ENCODE measurements around the gene AKAP1.

AKAP1 gene

GRCh38 chr17:57062865-57063264 is 22.2 kb upstream of the AKAP1 start:
- no peak overlapping the region for H3K4me3 ChIP-seq (replicated peaks; ENCODE audit: low read depth, low read length)
- no peak for TF ChIP-seq CTCF (IDR thresholded peaks at IDR 0.05; ENCODE audit: low read length, missing control alignments)
- no peak for DNase-seq (ENCODE audit: low read depth)

DNA sequence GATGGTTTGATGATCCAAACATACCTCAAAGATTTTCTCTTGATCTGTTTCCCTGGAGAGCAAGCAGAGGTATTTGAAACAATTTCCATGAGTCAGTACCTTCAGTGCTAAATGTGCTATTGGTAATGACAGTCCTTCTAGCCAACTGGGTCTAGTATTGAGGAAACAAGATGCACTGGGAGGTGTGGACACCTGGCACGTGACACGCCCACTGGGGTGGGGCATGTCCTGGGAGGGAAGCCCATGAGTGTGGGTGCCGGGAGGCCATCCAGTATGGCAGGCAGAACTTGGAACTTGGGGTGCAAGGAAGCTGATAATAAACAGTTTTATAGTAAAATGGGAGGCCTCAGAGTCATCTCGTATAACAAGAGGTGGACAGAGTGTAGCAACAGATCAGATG is 17.9 kb upstream of the AKAP1 start:
- DNase-seq (ENCODE audit: low read depth): no peak
- H3K4me3 ChIP-seq (replicated peaks; ENCODE audit: low read depth, low read length): no peak overlapping the region
- TF ChIP-seq CTCF (IDR thresholded peaks at IDR 0.05; ENCODE audit: low read length, missing control alignments): no peak

DNA sequence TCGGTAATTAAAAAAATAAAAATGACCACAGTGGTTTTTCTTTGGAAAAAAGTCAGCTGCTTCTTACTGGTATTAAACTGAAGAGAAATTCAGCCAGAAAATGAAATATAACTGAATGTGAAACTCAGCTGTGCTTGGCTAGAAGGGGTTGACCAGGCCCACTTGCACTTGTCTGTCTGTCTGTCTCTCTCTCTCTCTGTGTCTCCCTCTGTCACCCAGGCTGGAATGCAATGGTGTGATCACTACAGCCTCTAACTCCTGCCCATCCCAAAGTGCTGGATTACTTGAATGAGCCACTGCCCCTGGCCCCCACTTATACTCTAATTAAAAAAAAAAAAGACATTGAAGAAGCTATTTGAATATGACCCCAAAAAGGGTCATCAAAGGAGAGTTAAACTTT is 17.3 kb upstream of the AKAP1 start:
- DNase-seq (ENCODE audit: low read depth): no peak
- no peak for TF ChIP-seq CTCF (IDR thresholded peaks at IDR 0.05; ENCODE audit: low read length, missing control alignments)
- H3K4me3 ChIP-seq (replicated peaks; ENCODE audit: low read depth, low read length): no peak overlapping the region

- TF ChIP-seq CTCF (IDR thresholded peaks at IDR 0.05; ENCODE audit: low read length, missing control alignments): no peak
- no peak overlapping the region for H3K4me3 ChIP-seq (replicated peaks; ENCODE audit: low read depth, low read length)
- DNase-seq (ENCODE audit: low read depth): no peak
Observed at GRCh38 chr17:57068222-57068658, 16.8 kb upstream of the AKAP1 start.

DNA sequence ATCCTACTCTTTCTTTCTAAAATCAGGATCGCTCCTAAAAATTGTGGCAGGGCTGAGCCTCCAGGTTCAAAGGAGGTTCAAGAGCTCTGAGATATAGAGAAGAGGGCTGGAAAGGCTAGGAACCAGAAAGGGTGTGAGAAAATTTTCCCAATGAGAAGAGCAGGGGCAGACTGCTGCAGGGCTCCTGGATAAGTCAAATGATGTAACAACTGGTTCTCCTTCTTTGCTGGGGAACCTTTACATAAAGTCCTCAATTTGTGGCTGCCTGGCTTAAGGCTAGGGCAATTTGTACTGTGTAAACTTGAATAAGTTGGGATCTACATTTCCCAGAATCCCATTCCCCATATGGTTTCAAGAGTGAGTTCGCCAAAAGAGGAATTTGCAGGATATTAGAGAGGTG is 16.3 kb upstream of the AKAP1 start:
- no peak for TF ChIP-seq CTCF (IDR thresholded peaks at IDR 0.05; ENCODE audit: low read length, missing control alignments)
- no peak for DNase-seq (ENCODE audit: low read depth)
- H3K4me3 ChIP-seq (replicated peaks; ENCODE audit: low read depth, low read length): no peak overlapping the region

DNA sequence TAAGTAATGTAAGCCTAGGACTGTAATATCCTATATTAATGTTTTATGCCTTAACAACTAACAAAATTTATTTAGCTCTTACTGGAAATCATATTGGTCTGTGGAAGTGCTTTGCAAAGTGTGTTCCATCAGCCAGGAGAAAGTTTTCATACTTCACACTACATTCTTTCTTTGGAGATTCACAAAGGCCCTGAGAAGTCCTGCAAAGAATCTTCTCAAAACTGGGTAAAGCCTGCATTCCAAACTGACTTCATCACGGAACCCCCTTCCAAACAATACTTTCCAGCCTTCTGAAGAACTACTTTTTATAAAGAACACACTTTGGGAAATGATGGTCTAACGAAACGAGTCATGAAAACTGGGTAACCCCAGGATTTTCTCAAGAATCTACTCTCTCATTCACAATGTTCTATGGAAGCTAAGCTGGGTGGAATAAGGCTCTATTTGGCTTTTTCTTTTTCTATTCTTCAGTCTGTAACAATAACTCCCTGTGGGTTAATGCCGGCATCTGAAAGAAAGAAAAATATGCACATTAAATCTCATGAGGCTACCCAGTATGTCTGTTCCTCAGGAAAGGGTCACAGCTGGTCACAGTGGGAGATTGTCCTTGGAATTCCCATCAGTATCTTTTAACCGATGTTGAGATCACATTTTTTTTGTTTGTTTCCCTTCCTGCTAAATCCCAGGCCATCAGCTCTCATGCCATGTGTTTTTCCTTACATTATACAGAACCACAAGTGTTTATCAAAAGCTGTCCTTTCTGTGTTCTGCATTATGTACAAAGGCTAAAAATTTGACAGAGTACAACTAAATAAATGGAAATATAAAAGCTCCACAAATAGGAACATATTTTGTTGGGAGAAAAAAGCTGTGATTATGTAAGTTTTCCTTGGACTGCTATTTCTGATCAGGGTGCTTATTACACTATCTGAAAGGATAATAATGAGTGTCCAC is 12.8 kb upstream of the AKAP1 start:
- no peak for DNase-seq (ENCODE audit: low read depth)
- TF ChIP-seq CTCF (IDR thresholded peaks at IDR 0.05; ENCODE audit: low read length, missing control alignments): no peak
- H3K4me3 ChIP-seq (replicated peaks; ENCODE audit: low read depth, low read length): no peak overlapping the region

DNA sequence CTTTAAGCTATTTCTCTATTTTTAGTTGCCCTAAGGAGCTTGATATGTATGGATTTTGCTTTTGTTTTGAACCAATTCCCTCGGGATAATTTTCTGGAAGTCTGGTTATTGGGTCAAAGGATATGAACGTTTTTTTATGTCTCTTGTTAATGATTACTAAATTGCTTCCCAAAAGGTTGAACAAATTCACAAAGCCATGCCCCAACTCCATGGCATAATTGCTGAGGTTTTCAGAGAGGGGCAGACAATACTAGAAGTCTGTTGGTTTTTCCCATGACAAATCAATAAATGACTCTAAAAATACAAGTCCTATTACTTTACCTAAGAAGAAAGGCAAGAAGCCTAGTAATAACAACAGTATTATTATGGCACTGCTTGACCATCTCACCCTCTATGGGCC is 11.4 kb upstream of the AKAP1 start:
- TF ChIP-seq CTCF (IDR thresholded peaks at IDR 0.05; ENCODE audit: low read length, missing control alignments): no peak
- DNase-seq (ENCODE audit: low read depth): no peak
- H3K4me3 ChIP-seq (replicated peaks; ENCODE audit: low read depth, low read length): no peak overlapping the region

All from fibroblast of pulmonary artery (primary cell).